GM19193 (cell line): ENCODE measurements around the gene C2CD3.

Experiments used
- POLR2A ChIP-seq: IDR thresholded peaks from 4 replicates; pipeline ENCODE4 v1.6.1; 2011; ENCODE audit not compliant: insufficient read depth, insufficient read length; ENCODE audit errors: extremely low read depth

C2CD3 gene

GRCh38 chr11:73976451-73977151, 194.2 kb downstream of the C2CD3 start:
- TF ChIP-seq POLR2A = no peak

DNA sequence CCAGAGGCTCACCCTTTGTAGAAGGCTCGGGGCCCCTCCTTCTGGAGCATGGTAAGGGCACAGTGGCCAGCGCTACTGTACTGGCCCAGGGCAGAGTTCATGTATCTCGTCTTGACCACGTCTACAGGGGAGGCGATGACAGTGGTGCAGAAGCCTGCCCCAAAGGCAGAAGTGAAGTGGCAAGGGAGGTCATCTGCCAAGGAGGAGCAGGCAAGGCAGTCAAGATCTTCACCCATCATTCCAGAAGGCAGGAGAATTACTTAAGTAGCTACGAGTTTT, 195.4 kb downstream of the C2CD3 start:
- no peak for TF ChIP-seq POLR2A

DNA sequence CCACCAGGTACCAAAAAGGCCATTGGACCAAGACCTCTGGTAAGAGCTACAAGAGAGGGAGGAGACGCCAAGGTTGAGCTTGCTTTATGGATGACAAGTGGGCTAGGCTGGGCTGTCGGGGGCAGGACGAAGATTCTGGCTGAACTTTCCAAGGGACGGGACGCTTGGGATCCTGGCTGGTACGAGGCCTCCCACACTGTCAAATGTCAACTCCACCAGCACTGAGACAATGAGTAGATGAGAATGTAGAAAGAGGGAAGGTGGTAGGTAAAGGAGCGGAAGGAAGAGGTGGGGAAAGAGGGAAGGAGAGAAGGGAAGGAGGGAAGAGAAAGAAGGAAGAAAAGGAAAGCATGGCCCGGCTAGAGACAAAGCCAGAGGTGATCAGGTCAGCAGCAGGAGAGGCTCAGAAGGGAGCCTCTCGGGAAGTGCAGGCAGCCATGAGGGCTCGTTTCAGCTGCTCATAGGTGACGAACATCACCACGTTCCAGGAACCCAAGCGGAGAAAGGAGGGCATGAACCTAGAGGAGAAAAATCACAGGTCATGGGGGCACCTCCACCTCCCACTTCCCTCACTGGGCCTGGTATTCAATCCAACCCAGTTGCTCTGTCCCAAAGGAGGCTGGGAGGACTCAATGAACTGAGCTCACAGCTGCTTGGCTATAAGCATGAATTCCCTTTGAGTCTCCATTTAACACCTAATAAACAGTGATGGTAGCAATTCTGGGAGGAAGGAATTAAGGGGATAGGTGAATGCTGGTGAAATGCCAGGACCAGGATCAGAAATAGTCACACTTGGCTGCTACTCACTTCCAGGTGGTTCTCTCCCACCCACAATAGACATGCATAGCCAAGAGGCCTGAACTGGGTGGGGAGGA, 196.0 kb downstream of the C2CD3 start:
- no peak for TF ChIP-seq POLR2A

- TF ChIP-seq POLR2A = peak; percentile 18
Observed at GRCh38 chr11:73972620-73973449, 198.0 kb downstream of the C2CD3 start.

- TF ChIP-seq POLR2A = no peak
Observed at GRCh38 chr11:73972187-73972586, 198.6 kb downstream of the C2CD3 start.

- TF ChIP-seq POLR2A = peak; percentile 55
Observed at GRCh38 chr11:73971175-73971719, 199.6 kb downstream of the C2CD3 start.

DNA sequence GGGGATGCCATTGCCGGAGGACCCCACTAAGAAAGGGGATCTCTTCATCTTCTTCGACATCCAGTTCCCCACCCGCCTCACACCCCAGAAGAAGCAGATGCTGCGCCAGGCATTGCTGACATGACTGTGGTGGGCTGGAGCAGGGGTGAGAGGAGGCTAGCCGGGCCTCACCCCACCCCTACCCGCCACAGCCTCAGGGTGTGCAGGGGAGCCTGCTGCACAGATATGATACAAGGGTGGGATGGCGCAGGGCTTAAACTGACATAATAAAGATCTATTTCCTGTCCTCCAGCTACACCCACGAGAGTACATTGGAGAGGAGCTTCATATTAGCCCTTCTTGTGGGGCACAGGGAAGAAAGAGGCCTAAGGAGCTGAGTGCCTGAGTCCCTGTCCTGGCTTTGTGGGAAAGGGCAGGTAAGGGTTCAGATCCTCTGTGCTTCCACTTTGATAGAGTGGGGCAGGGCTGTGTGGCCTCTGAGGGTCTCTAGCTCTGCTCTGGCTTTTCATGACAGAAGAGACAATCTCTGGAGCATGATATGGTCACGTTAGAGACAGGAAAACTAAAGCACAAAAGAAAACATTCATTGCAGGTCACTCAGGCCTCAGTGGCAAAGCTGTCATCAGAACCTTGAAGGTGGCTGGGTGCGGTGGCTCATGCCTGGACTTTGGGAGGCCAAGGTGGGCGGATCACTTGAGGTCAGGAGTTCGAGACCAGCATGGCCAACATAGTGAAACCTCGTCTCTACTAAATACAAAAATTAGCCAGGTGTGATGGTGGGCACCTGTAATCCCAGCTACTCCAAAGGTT, 200.6 kb downstream of the C2CD3 start:
- TF ChIP-seq POLR2A = no peak

GRCh38 chr11:73969091-73969490, 201.7 kb downstream of the C2CD3 start:
- no peak for TF ChIP-seq POLR2A

DNA sequence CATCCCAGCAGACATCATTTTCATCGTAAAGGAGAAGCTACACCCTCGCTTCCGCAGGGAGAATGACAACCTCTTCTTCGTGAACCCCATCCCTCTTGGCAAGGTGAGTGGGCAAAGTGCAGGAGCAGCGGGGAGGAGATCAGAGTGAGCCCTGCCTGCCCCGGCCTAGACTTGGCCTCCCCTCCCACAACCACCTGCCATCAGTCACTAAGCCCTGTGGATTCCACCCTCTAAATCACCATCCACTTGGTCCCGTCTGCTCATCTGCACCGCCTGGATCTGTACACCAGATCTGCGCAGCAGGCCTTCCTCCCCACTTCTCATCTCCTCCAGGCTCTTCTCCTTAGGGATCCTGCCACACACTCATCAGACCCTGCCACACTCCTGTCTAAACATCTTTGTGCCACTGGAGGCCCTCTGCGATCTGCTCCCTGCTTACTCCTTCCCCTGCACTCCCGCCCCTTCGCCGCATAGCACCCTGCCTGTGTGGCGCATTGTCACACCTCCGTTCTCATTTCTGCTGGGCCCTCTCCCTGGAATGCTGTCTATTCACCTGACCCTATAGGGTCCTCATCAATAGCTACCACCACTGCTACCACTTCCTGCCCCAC, 202.3 kb downstream of the C2CD3 start:
- no peak for TF ChIP-seq POLR2A

- no peak for TF ChIP-seq POLR2A
Observed at GRCh38 chr11:73965764-73966121, 205.1 kb downstream of the C2CD3 start.

GRCh38 chr11:73965076-73965763, 205.6 kb downstream of the C2CD3 start:
- TF ChIP-seq POLR2A = no peak

- TF ChIP-seq POLR2A = no peak
Observed at GRCh38 chr11:73963861-73964260, 206.9 kb downstream of the C2CD3 start.
